ENCODE results near the gene UGT2B7.

UGT2B7 gene

GRCh38 chr4:69156913-69157312 lies 60.6 kb downstream of the UGT2B7 start:
- WGBS (ENCODE audit: insufficient coverage), result 100% methylated on average over 2 of the region's 2 CpGs
- H3K4me3 ChIP-seq (ENCODE audit: control insufficient read depth in 1 of 7, extremely low read depth in 1 of 7, insufficient read depth in 4 of 7, low read depth in 2 of 7, low read length in 6 of 7), result no peak overlapping the region
- H3K9me3 ChIP-seq (ENCODE audit: control extremely low read depth in 1 of 5, control insufficient read depth in 4 of 5, insufficient read depth in 2 of 5, low read depth in 1 of 5, low read length in 4 of 5), result no peaks in the 10 kb centered on the region
- H3K36me3 ChIP-seq (ENCODE audit: control insufficient read depth in 4 of 4, insufficient read depth in 4 of 4, low read length in 3 of 4), result no peaks in the 10 kb centered on the region
- no peak overlapping the region for H3K27ac ChIP-seq (ENCODE audit: insufficient read depth in 1 of 2, low read depth in 1 of 2, low read length in 2 of 2, poor library complexity in 1 of 2, severe bottlenecking in 2 of 2)
- ChIA-PET POLR2A (no interaction called here), CTCF (no interaction called here)
- no peaks in the 10 kb centered on the region for H3K4me1 ChIP-seq (ENCODE audit: control extremely low read depth in 1 of 4, control insufficient read depth in 4 of 4, insufficient read depth in 4 of 4, low read length in 3 of 4)
- H3K27me3 ChIP-seq (replicated peaks in 2 of 5; ENCODE audit: control insufficient read depth in 4 of 5, insufficient read depth in 5 of 5, low read length in 4 of 5), result no peaks in the 10 kb centered on the region
- DNase-seq, result no peak
